Neuron (in vitro differentiated cells): ENCODE data around the gene KRTAP5-2.

Experiments
- H2AFZ ChIP-seq: one replicate; pipeline ENCODE4 v1.6.1; 2013; ENCODE audit warnings: low read depth, mild to moderate bottlenecking, inconsistent platforms, low read length, moderate library complexity
- H3K27me3 ChIP-seq: one replicate; pipeline ENCODE4 v1.6.1; 2013; ENCODE audit warnings: low read length; ENCODE audit not compliant: insufficient read depth
- H3K36me3 ChIP-seq: one replicate; pipeline ENCODE4 v1.6.1; 2013; ENCODE audit warnings: low read length; ENCODE audit not compliant: insufficient read depth
- H3K4me1 ChIP-seq: one replicate; pipeline ENCODE4 v1.6.1; 2013; ENCODE audit warnings: low read length; ENCODE audit not compliant: insufficient read depth
- H3K4me3 ChIP-seq: 2 replicates; pipeline ENCODE4 v1.5.1; 2013; ENCODE audit warnings: mild to moderate bottlenecking, low read length, moderate library complexity
- H3K9me3 ChIP-seq: one replicate; pipeline ENCODE4 v1.6.1; 2013; ENCODE audit warnings: low read length

Gene KRTAP5-2

GRCh38 chr11:1559111-1559951 lies 38.8 kb downstream of the KRTAP5-2 start:
- Histone ChIP-seq H3K4me3 (no peak overlapping the region), H3K27me3 (peaks cover 52% of the 10 kb centered on the region), H3K36me3 (no peaks in the 10 kb centered on the region), H3K4me1 (peaks cover 12% of the 10 kb centered on the region), H2AFZ (no peak overlapping the region), H3K9me3 (no peaks in the 10 kb centered on the region)

DNA sequence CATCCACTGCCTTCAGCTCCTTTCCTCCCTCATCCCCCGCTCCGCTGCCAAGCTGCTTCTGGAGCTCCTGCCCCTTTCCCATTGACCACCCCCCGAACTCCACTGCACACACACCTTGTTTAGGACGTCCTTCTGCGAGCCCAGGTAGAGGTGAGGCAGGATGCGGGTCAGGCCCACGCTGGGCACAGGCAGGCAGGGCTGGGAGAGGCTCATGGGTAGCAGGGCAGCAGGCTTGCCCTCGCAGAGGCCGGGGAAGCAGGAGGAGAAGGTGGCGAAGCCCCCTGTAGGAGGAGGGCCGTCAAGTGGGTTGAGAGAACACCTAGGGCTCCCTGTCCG lies 39.4 kb downstream of the KRTAP5-2 start:
- H3K9me3 ChIP-seq: no peaks in the 10 kb centered on the region
- no peak overlapping the region for H3K4me3 ChIP-seq
- peaks cover 6% of the 10 kb centered on the region for H3K4me1 ChIP-seq
- H3K27me3 ChIP-seq: peaks cover 49% of the 10 kb centered on the region
- no peaks in the 10 kb centered on the region for H3K36me3 ChIP-seq
- no peak overlapping the region for H2AFZ ChIP-seq

- H3K4me3 ChIP-seq: no peak overlapping the region
- peaks cover 2% of the 10 kb centered on the region for H3K4me1 ChIP-seq
- H2AFZ ChIP-seq: no peak overlapping the region
- no peaks in the 10 kb centered on the region for H3K36me3 ChIP-seq
- H3K9me3 ChIP-seq: no peaks in the 10 kb centered on the region
- H3K27me3 ChIP-seq: peaks cover 52% of the 10 kb centered on the region
These were observed 40.0 kb downstream of the KRTAP5-2 start for GRCh38 chr11:1557904-1558774.

GRCh38 chr11:1557051-1557884 lies 40.8 kb downstream of the KRTAP5-2 start:
- H3K9me3 ChIP-seq: no peaks in the 10 kb centered on the region
- no peak overlapping the region for H3K4me3 ChIP-seq
- peaks cover 46% of the 10 kb centered on the region for H3K27me3 ChIP-seq
- H3K36me3 ChIP-seq: no peaks in the 10 kb centered on the region
- H2AFZ ChIP-seq: no peak overlapping the region
- no peaks in the 10 kb centered on the region for H3K4me1 ChIP-seq

- peaks cover 45% of the 10 kb centered on the region for H3K27me3 ChIP-seq
These were observed 41.7 kb downstream of the KRTAP5-2 start for GRCh38 chr11:1556278-1556902.

GRCh38 chr11:1555713-1556153 lies 42.4 kb downstream of the KRTAP5-2 start:
- Histone ChIP-seq H3K36me3 (no peaks in the 10 kb centered on the region), H3K4me3 (no peak overlapping the region), H3K27me3 (peaks cover 40% of the 10 kb centered on the region), H3K9me3 (no peaks in the 10 kb centered on the region), H2AFZ (no peak overlapping the region), H3K4me1 (no peaks in the 10 kb centered on the region)

More at GRCh38 chr11:1556278-1556902, 41.7 kb downstream of the KRTAP5-2 start:
- Histone ChIP-seq H3K4me1 (no peaks in the 10 kb centered on the region), H2AFZ (no peak overlapping the region), H3K9me3 (no peaks in the 10 kb centered on the region), H3K4me3 (no peak overlapping the region), H3K36me3 (no peaks in the 10 kb centered on the region)

- Histone ChIP-seq H3K9me3 (no peaks in the 10 kb centered on the region), H2AFZ (no peak overlapping the region), H3K4me1 (no peaks in the 10 kb centered on the region), H3K36me3 (no peaks in the 10 kb centered on the region), H3K27me3 (peaks cover 35% of the 10 kb centered on the region), H3K4me3 (no peak overlapping the region)
These were observed 42.9 kb downstream of the KRTAP5-2 start for GRCh38 chr11:1554981-1555712.

DNA sequence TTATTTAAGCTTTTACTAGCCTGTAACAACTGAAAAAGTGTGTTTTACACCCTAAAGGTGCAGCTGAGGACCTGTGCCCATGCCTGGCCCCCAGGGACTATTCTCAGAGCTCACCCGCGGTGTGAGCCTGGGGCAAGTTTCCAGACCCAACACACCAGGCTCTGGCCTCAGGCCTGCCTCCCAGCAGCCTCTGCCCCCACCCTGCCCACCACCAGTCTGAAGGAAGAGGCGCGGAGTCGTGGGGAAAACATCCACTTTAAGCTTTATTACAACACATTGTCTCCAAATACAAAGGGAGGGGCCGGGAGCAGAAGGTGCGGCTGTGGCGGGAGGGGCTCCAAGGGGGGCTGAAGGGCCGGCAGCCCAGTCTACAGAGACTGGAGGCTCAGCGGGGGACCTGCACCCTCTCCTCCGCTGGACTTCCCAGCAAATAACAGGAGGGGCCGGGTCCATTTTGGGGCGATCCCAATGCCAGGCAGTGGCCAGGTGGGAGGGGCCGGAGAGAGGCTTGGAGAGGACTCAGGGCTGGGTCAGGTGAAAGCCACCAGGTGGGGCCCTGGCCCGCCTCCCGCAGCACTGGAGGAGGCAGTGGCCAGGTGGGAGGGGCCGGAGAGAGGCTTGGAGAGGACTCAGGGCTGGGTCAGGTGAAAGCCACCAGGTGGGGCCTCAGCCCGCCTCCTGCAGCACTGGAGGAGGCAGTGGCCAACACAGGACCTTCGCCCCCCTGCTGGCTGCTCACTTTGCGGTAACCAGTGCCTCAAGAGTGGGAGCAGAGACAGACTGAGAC lies 44.1 kb downstream of the KRTAP5-2 start:
- Histone ChIP-seq H3K27me3 (peaks cover 39% of the 10 kb centered on the region), H2AFZ (no peak overlapping the region), H3K9me3 (peaks cover 2% of the 10 kb centered on the region), H3K36me3 (no peaks in the 10 kb centered on the region), H3K4me3 (no peak overlapping the region), H3K4me1 (no peaks in the 10 kb centered on the region)

DNA sequence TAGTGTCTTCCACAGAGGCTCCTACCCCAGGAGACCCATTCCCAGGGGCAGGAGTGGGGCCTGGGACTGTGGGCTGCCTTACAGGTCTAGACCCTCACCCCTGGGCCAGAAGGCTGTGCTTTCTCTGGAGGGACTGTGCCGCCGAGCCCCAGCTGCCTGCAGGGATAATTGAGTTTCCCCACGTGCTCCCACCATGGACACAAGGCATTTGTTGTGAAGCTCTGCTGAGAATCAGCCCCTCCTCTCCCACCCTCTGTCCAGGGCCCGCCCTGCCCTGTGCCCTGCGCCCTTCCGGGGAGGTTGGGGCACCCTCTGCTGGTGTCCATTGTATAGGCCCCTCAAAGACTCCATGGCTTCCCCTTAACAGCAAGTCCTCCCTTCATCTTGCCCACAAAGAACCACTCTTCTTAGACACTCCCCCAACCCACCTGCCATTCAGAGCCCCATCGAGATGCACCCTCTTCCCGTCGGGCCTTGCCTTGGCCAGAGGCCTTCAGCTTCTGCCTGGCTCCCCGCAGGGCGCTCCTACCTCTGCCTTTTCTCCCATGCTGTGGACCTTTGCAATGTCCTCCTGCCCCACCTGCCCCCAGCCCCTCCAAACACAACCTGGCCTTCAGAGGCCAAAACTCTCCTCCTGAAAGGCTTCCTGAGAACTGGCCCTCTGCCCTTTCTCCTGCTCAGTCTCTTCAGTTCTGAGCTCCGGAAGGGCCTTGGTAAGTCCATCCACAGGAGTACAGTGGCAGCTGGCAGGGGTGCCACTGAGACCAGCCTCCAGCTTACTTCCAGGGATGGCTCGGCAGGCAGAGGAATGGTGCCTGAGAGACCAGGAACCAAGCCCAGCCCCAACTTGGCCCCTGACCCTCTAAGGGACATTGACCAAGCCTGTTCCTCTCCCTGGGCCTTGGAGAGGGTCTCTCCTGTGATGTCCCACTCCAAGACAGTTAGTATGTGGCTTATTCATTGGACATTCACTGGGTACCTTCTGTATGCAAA lies 48.5 kb downstream of the KRTAP5-2 start:
- Histone ChIP-seq H3K4me3 (no peak overlapping the region), H3K36me3 (no peaks in the 10 kb centered on the region), H3K27me3 (peaks cover 64% of the 10 kb centered on the region), H3K9me3 (peaks cover 2% of the 10 kb centered on the region), H2AFZ (no peak overlapping the region), H3K4me1 (peaks cover 3% of the 10 kb centered on the region)

GRCh38 chr11:1548221-1549070 lies 49.6 kb downstream of the KRTAP5-2 start:
- H3K9me3 ChIP-seq: peaks cover 2% of the 10 kb centered on the region
- peaks cover 69% of the 10 kb centered on the region for H3K27me3 ChIP-seq
- no peak overlapping the region for H3K4me3 ChIP-seq

More at GRCh38 chr11:1548221-1549070, 49.6 kb downstream of the KRTAP5-2 start:
- Histone ChIP-seq H3K36me3 (no peaks in the 10 kb centered on the region), H3K4me1 (peaks cover 3% of the 10 kb centered on the region), H2AFZ (no peak overlapping the region)
